ENCODE measurements around the gene NT5C1B.

GRCh38 chr2:18588802-18589201 lies 567 bp downstream of the NT5C1B start:
- TF ChIP-seq CTCF (IDR thresholded peaks at IDR 0.05), result no peak
- no peak for TF ChIP-seq POLR2A (IDR thresholded peaks at IDR 0.05; ENCODE audit: low read length)
- TF ChIP-seq ZC3H11A (IDR thresholded peaks at IDR 0.05), result no peak
- no peak for TF ChIP-seq SMC3 (IDR thresholded peaks at IDR 0.05)
- no peak for TF ChIP-seq HOXB13 (CRISPR knock-in tag; IDR thresholded peaks at IDR 0.05; ENCODE audit: low read depth)
- no peak for TF ChIP-seq NR3C1 (IDR thresholded peaks at IDR 0.05)
- TF ChIP-seq, protein P1, sequence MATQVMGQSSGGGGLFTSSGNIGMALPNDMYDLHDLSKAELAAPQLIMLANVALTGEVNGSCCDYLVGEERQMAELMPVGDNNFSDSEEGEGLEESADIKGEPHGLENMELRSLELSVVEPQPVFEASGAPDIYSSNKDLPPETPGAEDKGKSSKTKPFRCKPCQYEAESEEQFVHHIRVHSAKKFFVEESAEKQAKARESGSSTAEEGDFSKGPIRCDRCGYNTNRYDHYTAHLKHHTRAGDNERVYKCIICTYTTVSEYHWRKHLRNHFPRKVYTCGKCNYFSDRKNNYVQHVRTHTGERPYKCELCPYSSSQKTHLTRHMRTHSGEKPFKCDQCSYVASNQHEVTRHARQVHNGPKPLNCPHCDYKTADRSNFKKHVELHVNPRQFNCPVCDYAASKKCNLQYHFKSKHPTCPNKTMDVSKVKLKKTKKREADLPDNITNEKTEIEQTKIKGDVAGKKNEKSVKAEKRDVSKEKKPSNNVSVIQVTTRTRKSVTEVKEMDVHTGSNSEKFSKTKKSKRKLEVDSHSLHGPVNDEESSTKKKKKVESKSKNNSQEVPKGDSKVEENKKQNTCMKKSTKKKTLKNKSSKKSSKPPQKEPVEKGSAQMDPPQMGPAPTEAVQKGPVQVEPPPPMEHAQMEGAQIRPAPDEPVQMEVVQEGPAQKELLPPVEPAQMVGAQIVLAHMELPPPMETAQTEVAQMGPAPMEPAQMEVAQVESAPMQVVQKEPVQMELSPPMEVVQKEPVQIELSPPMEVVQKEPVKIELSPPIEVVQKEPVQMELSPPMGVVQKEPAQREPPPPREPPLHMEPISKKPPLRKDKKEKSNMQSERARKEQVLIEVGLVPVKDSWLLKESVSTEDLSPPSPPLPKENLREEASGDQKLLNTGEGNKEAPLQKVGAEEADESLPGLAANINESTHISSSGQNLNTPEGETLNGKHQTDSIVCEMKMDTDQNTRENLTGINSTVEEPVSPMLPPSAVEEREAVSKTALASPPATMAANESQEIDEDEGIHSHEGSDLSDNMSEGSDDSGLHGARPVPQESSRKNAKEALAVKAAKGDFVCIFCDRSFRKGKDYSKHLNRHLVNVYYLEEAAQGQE (IDR thresholded peaks at IDR 0.05), result no peak

Data from A549 (cell line).